ENCODE data around the gene LIN7C.
"Not testable (repeated sequence)": the region's sequence is repeated elsewhere in the genome, so short reads cannot be mapped to it uniquely, and the experiment has no call there.

The LIN7C gene

DNA sequence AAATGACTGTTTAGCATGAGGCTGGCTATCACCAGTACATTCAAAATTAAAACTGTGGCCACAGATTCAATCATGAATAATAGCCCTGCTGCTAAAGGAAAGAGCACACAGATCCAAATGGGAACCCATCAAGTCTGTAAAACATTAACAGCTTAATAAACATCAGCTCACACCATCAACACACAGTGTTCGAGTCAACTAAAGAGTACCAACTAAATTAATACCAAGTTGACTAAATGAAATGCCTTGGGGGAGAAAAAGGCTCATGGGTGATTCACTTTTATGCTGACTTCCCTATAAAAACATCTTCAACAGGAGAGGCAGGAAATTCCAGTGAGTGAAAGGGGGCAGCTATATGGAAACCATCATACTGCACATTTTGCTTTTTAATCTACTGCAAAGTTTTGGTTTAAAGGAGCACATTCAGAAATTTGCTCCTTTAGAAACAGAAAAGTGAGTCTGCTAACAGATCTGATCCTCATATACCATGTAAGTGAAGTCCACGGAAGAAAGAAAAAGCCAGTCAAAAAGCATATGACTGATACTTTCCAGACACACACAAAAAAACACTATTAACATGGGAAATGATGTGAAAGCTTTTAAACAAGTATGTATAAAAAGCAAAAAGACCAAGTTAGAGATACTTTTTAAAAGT is 50.3 kb downstream of the LIN7C start:
- H3K4me3 ChIP-seq (ENCODE audit: low read length), result no peak overlapping the region
- no peak for DNase-seq (ENCODE audit: low read depth, low spot score)

- H3K4me3 ChIP-seq (ENCODE audit: low read length), result no peak overlapping the region
- no peak for DNase-seq (ENCODE audit: low read depth, low spot score)
Measured at GRCh38 chr11:27455667-27456066, 50.9 kb downstream of the LIN7C start.

- no peak overlapping the region for H3K4me3 ChIP-seq (ENCODE audit: low read length)
- DNase-seq (ENCODE audit: low read depth, low spot score), result no peak
Measured at GRCh38 chr11:27453701-27454100, 52.9 kb downstream of the LIN7C start.

GRCh38 chr11:27452147-27452546 is 54.4 kb downstream of the LIN7C start:
- no peak for DNase-seq (ENCODE audit: low read depth, low spot score)
- H3K4me3 ChIP-seq (ENCODE audit: low read length), result no peak overlapping the region

DNA sequence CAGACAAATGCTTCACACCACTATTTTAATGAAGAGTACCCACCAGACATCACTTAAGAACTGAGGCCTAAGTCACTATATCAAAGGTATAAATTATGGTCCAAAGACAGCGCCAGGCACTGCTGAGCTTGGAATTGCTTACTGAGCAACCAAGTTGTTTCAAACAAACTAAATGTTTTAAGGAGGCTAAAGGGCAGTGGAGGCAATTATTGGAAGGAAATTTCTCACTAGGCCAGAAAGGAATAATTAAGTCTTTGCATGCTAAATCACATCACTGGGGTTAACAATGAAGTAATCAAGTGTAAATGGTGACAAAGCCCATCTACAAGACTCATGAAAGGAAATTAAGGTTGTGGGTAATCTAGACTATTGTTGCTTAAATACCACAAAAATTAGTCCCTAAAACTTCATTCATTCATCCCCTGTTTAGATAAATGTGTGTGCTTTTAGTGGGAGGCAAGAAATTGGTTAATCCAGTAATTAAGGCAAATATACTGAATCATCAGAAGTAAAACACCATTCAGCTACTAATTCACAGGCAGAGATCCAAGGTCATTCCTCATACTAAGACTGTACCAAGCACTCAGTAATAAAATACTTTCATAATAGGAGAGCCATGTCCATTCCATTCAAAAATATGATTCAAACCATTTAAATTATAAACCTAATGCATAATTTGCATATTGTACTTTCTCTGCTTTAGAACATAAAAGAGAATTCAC is 55.2 kb downstream of the LIN7C start:
- DNase-seq (ENCODE audit: low read depth, low spot score), result no peak

GRCh38 chr11:27448184-27448540 is 58.4 kb downstream of the LIN7C start:
- not testable (repeated sequence) for DNase-seq (ENCODE audit: low read depth, low spot score); H3K4me3 ChIP-seq (ENCODE audit: low read length)

More for the DNA sequence above, 55.2 kb downstream of the LIN7C start:
- H3K4me3 ChIP-seq (ENCODE audit: low read length), result no peak overlapping the region

- DNase-seq (ENCODE audit: low read depth, low spot score), result no peak
- no peak overlapping the region for H3K4me3 ChIP-seq (ENCODE audit: low read length)
Measured at GRCh38 chr11:27447288-27448183, 59.0 kb downstream of the LIN7C start.

- no peak overlapping the region for H3K4me3 ChIP-seq (ENCODE audit: low read length)
- DNase-seq (ENCODE audit: low read depth, low spot score), result no peak
Measured at GRCh38 chr11:27445625-27446024, 60.9 kb downstream of the LIN7C start.

GRCh38 chr11:27444801-27445215 is 61.8 kb downstream of the LIN7C start:
- DNase-seq (ENCODE audit: low read depth, low spot score), result no peak
- no peak overlapping the region for H3K4me3 ChIP-seq (ENCODE audit: low read length)

Data from Jurkat, Clone E6-1 (cell line).